Measurements from ENCODE around the gene OGG1. TPM values are rescaled to one million over a fixed set of nuclear protein-coding genes. Genes with fewer than 3 reads are reported as not detected.
A peak's percentile ranks its signal among the peaks of the same experiment; 100 is the strongest.
"Not testable (repeated sequence)": the region's sequence is repeated elsewhere in the genome, so short reads cannot be mapped to it uniquely, and the experiment has no call there.

OGG1 gene
- total and polyA plus RNA-seq, 10 of the 15 experiments (the other 5 are each of a cell fraction or from before 2014, with no cell fraction given): 4.8 to 38.8 (median 27.2) TPM

DNA sequence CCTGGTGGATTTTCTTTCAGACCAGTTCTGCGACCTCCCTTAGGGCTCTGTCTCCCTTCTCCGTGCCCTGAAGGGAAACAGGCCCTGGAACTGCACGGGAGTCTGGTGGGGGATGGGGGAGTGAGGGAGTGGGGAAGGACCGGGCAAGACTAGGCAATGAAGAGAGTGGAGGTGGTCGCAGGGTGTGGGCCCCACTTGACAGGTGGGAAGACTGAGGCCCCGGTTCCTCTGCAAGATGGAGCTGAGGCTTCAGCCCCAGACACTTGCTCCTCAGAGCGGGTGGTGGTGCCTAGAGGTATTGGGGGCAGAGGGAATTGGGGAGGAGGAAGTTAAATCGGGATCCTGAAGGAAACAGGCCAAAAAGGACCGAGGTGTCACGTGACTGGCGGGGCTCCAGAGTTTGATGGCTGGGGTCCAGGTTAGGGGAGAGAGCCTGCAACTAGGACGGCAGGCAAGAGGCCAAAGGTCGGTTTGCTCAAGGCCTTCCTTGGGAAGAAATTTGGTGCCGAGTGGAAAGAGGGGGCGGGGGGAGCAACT, 20.6 kb downstream of the OGG1 start:
- no peak overlapping the region for H3K9ac ChIP-seq (ENCODE audit: control insufficient read depth, insufficient read depth, low read length)
- SMC1A ChIA-PET (ENCODE audit: uncharacterized antibody, unreplicated experiment): interaction anchor here (0.9 to 1.2 kb wide), 2 partner anchors 22 to 25 kb away, joined by 3 read pairs; partner anchors contain the start of genes ARPC4 and TADA3
- peak overlapping the region; percentile 68; the same call in 1 of the 2 replicates for H3K4me2 ChIP-seq (ENCODE audit: control insufficient read depth, insufficient read depth)
- H3K9me3 ChIP-seq (replicated peaks; ENCODE audit: control insufficient read depth, insufficient read depth, low read length): no peaks in the 10 kb centered on the region
- no peak for TF ChIP-seq IRF4 (IDR thresholded peaks at IDR 0.05; ENCODE audit: low read depth, low read length)
- TF ChIP-seq, protein P1, sequence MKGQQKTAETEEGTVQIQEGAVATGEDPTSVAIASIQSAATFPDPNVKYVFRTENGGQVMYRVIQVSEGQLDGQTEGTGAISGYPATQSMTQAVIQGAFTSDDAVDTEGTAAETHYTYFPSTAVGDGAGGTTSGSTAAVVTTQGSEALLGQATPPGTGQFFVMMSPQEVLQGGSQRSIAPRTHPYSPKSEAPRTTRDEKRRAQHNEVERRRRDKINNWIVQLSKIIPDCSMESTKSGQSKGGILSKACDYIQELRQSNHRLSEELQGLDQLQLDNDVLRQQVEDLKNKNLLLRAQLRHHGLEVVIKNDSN (IDR thresholded peaks at IDR 0.05; ENCODE audit: borderline replicate concordance, extremely low read length, insufficient read depth, low read depth, low read length): peak; percentile 67
- FAIRE-seq (no peak), DNase-seq (ENCODE audit: low read depth, low spot score) (no peak), ATAC-seq (no peak; the same call in 2 of the 3 replicates)
- POLR2A ChIA-PET: interaction anchor here (1.1 kb wide), 1 partner anchor 13 kb away, joined by 5 read pairs; no protein-coding TSS in a partner anchor
- H3K4me3 ChIP-seq: 0 out of 2 replicates have a peak overlapping the region, but pooled peaks have one; percentile 1
- WGBS (ENCODE audit: insufficient coverage, insufficient replicate concordance, low lambda C conversion rate, missing lambda C conversion rate): 61% methylated on average over 15 of the region's 15 CpGs
- CTCF ChIA-PET: no interaction called here
- no peaks in the 10 kb centered on the region for H3K79me2 ChIP-seq (ENCODE audit: control insufficient read depth, insufficient read depth, low read length)
- peaks cover 0 to 2% of the 10 kb centered on the region in 2 experiments; a peak in 3 of 4 replicates for H3K27me3 ChIP-seq (replicated peaks in 1 of 2; ENCODE audit: control insufficient read depth in 2 of 2, insufficient read depth in 2 of 2, low read length in 1 of 2)
- no peaks in the 10 kb centered on the region for H3K36me3 ChIP-seq (ENCODE audit: control insufficient read depth in 2 of 2, insufficient read depth in 2 of 2, low read length in 1 of 2)
- RAD21 ChIA-PET (ENCODE audit: unreplicated experiment): interaction anchor here (1.2 kb wide), 1 partner anchor 31 kb away, joined by 3 read pairs; no protein-coding TSS in a partner anchor
- H4K20me1 ChIP-seq (ENCODE audit: control insufficient read depth, insufficient read depth): no peaks in the 10 kb centered on the region
- no TSS peak for BruUV-seq (replicated peaks)
- intact Hi-C loops (cut with micrococcal nuclease; ENCODE audit: unreplicated experiment) (no loop called here), in situ Hi-C loops (cut with MboI) (no loop called here)
- H3K27ac ChIP-seq (ENCODE audit: control insufficient read depth, insufficient read depth): no peak overlapping the region
- peak overlapping the region; percentile 72; the same call in 1 of the 2 replicates for H2AFZ ChIP-seq (ENCODE audit: control insufficient read depth, low read depth, low read length)
- no peaks in the 10 kb centered on the region; the same call in 1 of the 2 replicates for H3K4me1 ChIP-seq (ENCODE audit: control insufficient read depth, insufficient read depth, low read length)

DNA sequence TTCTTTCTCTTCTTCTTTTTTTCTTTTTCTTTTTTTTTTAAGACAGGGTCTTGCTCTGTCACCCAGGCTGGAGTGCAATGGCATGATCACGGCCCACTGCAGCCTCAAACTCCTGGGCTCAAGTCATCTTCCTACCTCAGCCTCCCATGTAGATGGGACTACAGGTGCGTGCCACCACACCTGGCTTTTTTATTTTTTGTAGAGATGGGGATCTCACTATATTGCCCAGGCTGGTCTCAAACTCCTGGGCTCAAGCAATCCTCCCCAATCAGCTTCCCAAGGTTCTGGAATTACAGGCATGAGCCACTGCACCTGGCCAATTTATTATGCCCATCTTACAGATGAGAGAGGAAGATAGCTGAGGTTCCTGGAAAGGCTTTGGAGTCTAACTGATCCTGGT, 21.3 kb downstream of the OGG1 start:
- H3K9me3 ChIP-seq (replicated peaks; ENCODE audit: control insufficient read depth, insufficient read depth, low read length); H3K4me3 ChIP-seq; H3K27me3 ChIP-seq (replicated peaks in 1 of 2; ENCODE audit: control insufficient read depth in 2 of 2, insufficient read depth in 2 of 2, low read length in 1 of 2); ATAC-seq; in situ Hi-C loops (cut with MboI); H3K4me2 ChIP-seq (ENCODE audit: control insufficient read depth, insufficient read depth); H3K27ac ChIP-seq (ENCODE audit: control insufficient read depth, insufficient read depth); H2AFZ ChIP-seq (ENCODE audit: control insufficient read depth, low read depth, low read length); H4K20me1 ChIP-seq (ENCODE audit: control insufficient read depth, insufficient read depth); intact Hi-C loops (cut with micrococcal nuclease; ENCODE audit: unreplicated experiment); H3K4me1 ChIP-seq (ENCODE audit: control insufficient read depth, insufficient read depth, low read length); DNase-seq (ENCODE audit: low read depth, low spot score); RAD21 ChIA-PET (ENCODE audit: unreplicated experiment); H3K79me2 ChIP-seq (ENCODE audit: control insufficient read depth, insufficient read depth, low read length); H3K9ac ChIP-seq (ENCODE audit: control insufficient read depth, insufficient read depth, low read length); FAIRE-seq; BruUV-seq (replicated peaks); H3K36me3 ChIP-seq (ENCODE audit: control insufficient read depth in 2 of 2, insufficient read depth in 2 of 2, low read length in 1 of 2): not testable (repeated sequence)
- CTCF ChIA-PET: interaction anchor here (0.7 to 1.4 kb wide), 2 partner anchors 10 to 1890 kb away, joined by 3 read pairs; no protein-coding TSS in a partner anchor
- POLR2A ChIA-PET: interaction anchor here (0.5 to 1.0 kb wide), 3 partner anchors 11 to 27 kb away, joined by 3 to 6 read pairs (median 4); no protein-coding TSS in a partner anchor
- SMC1A ChIA-PET (ENCODE audit: uncharacterized antibody, unreplicated experiment): interaction anchor here (0.8 to 1.2 kb wide), 3 partner anchors 22 to 25 kb away, joined by 3 read pairs; partner anchors contain the start of genes ARPC4 and TADA3
- WGBS (ENCODE audit: insufficient coverage, insufficient replicate concordance, low lambda C conversion rate, missing lambda C conversion rate): 96% methylated on average over 2 of the region's 2 CpGs

Measured in GM12878 (cell line).